Erythroblast (primary cell): ENCODE results near the gene PCDHGB7.
"Not testable (repeated sequence)": the region's sequence is repeated elsewhere in the genome, so short reads cannot be mapped to it uniquely, and the experiment has no call there.

Experiments
- DNase-seq, 2 experiments: peaks; one replicate each; lab custom pipeline; 2025; lab: John Stamatoyannopoulos, UW
- GATA1 ChIP-seq: IDR thresholded peaks from 2 replicates; pipeline ENCODE4 v1.6.1; 2011; ENCODE audit warnings: low read depth, mild to moderate bottlenecking, control low read depth, low read length, moderate library complexity
- POLR2A ChIP-seq: IDR thresholded peaks from 2 replicates; pipeline ENCODE4 v1.6.1; 2011; ENCODE audit warnings: mild to moderate bottlenecking, low read length

PCDHGB7 gene

DNA sequence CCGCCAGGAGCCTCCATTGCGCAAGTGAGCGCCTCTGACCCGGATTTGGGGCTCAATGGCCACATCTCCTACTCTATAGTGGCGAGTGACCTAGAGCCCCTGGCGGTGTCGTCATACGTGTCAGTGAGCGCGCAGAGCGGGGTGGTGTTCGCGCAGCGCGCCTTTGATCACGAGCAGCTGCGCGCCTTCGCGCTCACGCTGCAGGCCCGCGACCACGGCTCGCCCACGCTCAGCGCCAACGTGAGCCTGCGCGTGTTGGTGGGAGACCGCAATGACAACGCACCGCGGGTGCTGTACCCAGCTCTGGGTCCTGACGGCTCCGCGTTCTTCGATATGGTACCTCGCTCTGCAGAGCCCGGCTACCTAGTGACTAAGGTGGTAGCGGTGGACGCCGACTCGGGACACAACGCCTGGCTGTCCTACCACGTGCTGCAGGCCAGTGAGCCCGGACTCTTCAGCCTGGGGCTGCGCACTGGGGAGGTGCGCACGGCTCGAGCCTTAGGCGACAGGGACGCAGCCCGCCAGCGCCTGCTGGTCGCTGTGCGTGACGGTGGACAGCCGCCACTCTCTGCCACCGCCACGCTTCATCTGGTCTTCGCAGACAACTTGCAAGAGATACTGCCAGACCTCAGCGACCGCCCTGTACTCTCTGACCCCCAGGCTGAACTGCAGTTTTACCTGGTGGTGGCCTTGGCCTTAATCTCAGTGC lies 7.7 kb upstream of the PCDHGB7 start:
- no peak for TF ChIP-seq POLR2A
- TF ChIP-seq GATA1: no peak
- DNase-seq: no peak

DNA sequence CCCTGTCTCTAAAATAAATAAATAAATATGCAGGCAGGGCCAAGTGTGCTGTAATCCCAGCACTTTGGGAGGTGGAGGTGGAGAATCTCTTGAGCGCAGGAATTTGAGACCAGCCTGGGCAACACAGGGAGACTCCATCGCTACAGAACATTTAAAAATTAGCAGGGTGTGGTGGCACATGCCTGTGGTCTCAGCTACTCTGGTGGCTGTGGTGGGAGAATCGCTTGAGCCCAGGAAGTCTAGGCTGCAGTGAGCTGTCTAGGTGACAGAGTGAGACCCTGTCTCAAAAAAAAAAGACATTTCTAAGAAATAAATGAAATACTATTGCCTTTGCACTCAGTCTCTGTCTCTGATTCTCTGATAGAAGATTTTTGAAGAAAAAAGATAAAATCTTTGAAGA lies 5.9 kb upstream of the PCDHGB7 start:
- no peak for DNase-seq
- no peak for TF ChIP-seq GATA1
- TF ChIP-seq POLR2A: no peak

DNA sequence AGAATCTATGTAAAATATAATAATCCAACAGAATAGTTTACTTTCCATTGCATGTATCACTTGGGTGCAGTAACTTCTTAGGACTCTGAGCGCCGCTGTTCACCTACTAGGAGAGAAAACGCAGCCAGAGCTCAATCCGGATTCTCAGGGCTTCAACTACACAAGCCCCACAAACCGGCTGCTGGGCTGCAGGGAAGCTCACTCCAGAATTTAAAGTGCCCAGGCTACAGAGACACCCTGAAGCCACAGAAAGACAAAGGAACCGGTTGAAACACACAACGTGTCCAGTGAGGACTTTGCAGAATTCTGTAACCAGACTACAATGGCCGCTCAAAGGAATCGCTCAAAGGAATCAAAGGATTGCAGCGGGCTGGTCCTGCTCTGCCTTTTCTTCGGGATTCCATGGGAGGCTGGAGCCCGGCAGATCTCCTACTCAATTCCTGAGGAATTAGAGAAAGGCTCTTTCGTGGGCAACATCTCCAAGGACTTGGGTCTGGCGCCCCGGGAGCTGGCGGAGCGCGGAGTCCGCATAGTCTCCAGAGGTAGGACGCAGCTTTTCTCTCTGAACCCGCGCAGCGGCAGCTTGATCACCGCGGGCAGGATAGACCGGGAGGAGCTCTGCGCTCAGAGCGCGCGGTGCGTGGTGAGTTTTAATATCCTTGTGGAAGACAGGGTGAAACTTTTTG lies 4.5 kb upstream of the PCDHGB7 start, which contains the start of gene PCDHGA10:
Gene PCDHGA10 (plus strand): TSS at position 134 of the 686 bp plus-strand sequence. CDS start 189 bp downstream, at position 323.
- DNase-seq: peak; percentile 51 to 60
- TF ChIP-seq POLR2A: no peak

- TF ChIP-seq POLR2A: no peak
Measured at GRCh38 chr5:141413540-141414069, 3.9 kb upstream of the PCDHGB7 start.

DNA sequence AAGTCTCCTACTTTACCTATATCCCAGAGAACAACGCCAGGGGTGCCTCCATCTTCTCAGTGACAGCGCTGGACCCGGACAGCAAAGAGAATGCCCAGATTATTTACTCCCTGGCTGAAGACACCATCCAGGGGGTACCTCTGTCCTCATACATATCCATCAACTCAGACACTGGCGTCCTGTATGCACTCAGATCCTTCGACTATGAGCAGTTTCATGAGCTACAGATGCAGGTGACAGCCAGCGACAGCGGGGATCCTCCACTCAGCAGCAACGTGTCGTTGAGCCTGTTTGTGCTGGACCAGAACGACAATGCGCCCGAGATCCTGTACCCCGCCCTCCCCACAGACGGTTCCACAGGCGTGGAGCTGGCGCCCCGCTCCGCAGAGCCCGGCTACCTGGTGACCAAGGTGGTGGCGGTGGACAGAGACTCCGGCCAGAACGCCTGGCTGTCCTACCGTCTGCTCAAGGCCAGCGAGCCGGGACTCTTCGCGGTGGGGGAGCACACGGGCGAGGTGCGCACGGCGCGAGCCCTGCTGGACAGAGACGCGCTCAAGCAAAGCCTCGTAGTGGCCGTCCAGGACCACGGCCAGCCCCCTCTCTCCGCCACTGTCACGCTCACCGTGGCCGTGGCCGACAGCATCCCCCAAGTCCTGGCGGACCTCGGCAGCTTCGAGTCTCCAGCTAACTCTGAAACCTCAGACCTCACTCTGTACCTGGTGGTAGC lies 2.8 kb upstream of the PCDHGB7 start:
- DNase-seq: not testable (repeated sequence)

More at GRCh38 chr5:141413540-141414069, 3.9 kb upstream of the PCDHGB7 start:
- DNase-seq: no peak

DNA sequence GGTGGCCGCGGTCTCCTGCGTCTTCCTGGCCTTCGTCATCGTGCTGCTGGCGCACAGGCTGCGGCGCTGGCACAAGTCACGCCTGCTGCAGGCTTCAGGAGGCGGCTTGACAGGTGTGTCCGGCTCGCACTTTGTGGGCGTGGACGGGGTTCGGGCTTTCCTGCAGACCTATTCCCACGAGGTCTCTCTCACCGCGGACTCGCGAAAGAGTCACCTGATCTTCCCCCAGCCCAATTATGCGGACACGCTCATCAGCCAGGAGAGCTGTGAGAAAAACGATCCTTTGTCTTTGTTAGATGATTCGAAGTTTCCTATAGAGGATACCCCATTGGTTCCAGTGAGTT lies 2.2 kb upstream of the PCDHGB7 start:
- DNase-seq: not testable (repeated sequence)

GRCh38 chr5:141419074-141419880 lies 1.8 kb downstream of the PCDHGB7 start:
- no peak for TF ChIP-seq GATA1
- TF ChIP-seq POLR2A: no peak
- DNase-seq: no peak

- peak; percentile 60 to 74 for DNase-seq
- no peak for TF ChIP-seq GATA1
- no peak for TF ChIP-seq POLR2A
Measured at GRCh38 chr5:141420855-141421488, 3.5 kb downstream of the PCDHGB7 start, which contains the start of gene PCDHGA11. Gene PCDHGA11, plus strand, starts transcription at chr5:141421051. Its CDS starts 177 bp downstream, at chr5:141421228.

- no peak for TF ChIP-seq GATA1
- TF ChIP-seq POLR2A: no peak
- DNase-seq: no peak
Measured at GRCh38 chr5:141421489-141421855, 4.0 kb downstream of the PCDHGB7 start.

GRCh38 chr5:141422742-141423291 lies 5.3 kb downstream of the PCDHGB7 start:
- no peak for DNase-seq
- TF ChIP-seq GATA1: no peak
- TF ChIP-seq POLR2A: no peak

- no peak for TF ChIP-seq POLR2A
- DNase-seq: no peak
Measured at GRCh38 chr5:141427783-141428426, 10.4 kb downstream of the PCDHGB7 start.

DNA sequence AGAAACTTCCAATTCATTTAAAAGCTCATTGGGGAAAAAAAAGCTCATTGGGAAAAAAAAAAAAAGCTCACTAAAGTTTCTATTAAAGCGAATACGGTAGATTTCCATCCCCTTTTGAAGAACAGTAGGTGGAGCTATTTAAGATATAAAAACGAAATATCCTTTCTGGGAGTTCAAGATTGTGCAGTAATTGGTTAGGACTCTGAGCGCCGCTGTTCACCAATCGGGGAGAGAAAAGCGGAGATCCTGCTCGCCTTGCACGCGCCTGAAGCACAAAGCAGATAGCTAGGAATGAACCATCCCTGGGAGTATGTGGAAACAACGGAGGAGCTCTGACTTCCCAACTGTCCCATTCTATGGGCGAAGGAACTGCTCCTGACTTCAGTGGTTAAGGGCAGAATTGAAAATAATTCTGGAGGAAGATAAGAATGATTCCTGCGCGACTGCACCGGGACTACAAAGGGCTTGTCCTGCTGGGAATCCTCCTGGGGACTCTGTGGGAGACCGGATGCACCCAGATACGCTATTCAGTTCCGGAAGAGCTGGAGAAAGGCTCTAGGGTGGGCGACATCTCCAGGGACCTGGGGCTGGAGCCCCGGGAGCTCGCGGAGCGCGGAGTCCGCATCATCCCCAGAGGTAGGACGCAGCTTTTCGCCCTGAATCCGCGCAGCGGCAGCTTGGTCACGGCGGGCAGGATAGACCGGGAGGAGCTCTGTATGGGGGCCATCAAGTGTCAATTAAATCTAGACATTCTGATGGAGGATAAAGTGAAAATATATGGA lies 13.0 kb downstream of the PCDHGB7 start, which contains the start of gene PCDHGA12:
Gene PCDHGA12 (plus strand): TSS at position 176 of the 782 bp plus-strand sequence. CDS start 253 bp downstream, at position 429.
- TF ChIP-seq GATA1 (no peak), POLR2A (no peak)
- peak; percentile 8 to 19 for DNase-seq
